NCI-H2171 treated with DMSO at 0.1 percent for 48 hours (cell line): ENCODE results near the gene AFAP1L2.

Experiments used
- DNase-seq: peaks from one replicate; lab custom pipeline; 2025; lab: John Stamatoyannopoulos, UW

The AFAP1L2 gene

DNA sequence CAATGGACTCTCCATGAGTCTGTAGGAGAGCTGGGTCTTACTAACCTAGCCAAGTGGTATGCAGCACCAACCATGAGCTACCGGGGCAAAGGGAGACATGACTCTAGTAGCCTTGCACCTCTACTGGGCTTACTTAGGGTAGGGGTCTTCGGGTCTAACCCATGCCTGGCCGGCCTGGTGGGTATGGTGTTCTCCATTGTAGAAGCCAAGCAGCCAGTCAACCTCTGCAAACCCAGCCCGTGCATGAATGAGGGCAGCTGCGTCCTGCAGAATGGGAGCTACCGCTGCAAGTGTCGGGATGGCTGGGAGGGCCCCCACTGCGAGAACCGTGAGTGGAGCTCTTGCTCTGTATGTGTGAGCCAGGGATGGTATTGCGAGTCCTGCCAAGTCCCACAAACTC, 114.3 kb downstream of the AFAP1L2 start:
- DNase-seq: no peak

GRCh38 chr10:114289096-114289436, 115.2 kb downstream of the AFAP1L2 start:
- no peak for DNase-seq

- DNase-seq: no peak
Observed at GRCh38 chr10:114288424-114289095, 115.7 kb downstream of the AFAP1L2 start.

GRCh38 chr10:114286921-114287320, 117.4 kb downstream of the AFAP1L2 start:
- DNase-seq: no peak

DNA sequence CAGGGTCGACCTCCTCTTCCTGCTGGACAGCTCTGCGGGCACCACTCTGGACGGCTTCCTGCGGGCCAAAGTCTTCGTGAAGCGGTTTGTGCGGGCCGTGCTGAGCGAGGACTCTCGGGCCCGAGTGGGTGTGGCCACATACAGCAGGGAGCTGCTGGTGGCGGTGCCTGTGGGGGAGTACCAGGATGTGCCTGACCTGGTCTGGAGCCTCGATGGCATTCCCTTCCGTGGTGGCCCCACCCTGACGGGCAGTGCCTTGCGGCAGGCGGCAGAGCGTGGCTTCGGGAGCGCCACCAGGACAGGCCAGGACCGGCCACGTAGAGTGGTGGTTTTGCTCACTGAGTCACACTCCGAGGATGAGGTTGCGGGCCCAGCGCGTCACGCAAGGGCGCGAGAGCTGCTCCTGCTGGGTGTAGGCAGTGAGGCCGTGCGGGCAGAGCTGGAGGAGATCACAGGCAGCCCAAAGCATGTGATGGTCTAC, 118.3 kb downstream of the AFAP1L2 start:
- no peak for DNase-seq

- no peak for DNase-seq
Observed at GRCh38 chr10:114284346-114285071, 119.8 kb downstream of the AFAP1L2 start.

DNA sequence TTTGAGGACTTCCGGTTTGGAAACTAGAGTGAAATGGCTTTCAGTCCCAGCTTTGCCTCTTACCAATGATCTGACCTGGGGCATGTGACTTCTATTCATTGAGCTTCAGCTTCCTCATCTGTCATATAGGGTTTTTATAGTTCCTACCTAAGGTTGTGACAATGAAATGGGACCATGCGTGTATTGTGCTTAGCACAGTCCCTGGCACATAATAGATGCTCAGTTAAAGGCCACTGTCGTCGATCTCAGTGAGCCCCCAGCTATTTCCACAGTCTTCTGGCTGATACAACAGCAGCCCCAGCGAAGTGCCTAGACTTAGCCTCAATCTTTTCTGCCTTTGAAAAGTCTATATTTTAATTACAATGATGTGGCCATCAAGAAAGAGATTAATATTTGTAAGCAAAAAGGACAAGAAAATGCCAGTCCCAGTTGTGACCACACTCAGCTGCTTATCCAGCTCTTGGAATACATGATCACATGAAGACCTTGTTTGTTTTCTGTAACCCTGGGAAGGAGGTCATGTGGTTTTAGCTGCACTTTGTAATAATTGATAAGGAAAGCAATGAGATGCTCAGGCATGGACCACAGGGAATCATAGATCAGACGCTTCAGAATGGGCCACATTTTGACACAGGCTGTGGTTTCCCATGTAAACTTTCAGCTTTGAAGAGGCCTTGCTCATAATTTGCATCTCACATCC, 120.6 kb downstream of the AFAP1L2 start:
- no peak for DNase-seq

DNA sequence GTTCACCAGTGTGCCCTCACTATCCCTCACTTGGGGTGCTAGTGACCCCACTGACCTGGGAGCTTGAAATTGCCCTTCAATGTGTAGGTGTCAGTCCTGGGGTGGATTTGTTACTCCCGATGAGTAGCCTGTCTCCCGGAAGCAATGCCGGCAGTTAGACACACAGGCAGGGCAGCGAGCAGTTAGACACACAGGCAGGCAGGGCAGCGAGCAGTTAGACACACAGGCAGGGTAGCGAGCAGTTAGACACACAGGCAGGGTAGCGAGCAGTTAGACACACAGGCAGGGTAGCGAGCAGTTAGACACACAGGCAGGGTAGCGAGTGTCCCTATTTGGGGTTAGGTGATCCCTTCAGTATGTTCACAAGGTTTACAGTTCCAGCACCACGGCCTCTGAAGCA, 121.2 kb downstream of the AFAP1L2 start:
- no peak for DNase-seq

GRCh38 chr10:114282526-114282925, 121.8 kb downstream of the AFAP1L2 start:
- DNase-seq: no peak

DNA sequence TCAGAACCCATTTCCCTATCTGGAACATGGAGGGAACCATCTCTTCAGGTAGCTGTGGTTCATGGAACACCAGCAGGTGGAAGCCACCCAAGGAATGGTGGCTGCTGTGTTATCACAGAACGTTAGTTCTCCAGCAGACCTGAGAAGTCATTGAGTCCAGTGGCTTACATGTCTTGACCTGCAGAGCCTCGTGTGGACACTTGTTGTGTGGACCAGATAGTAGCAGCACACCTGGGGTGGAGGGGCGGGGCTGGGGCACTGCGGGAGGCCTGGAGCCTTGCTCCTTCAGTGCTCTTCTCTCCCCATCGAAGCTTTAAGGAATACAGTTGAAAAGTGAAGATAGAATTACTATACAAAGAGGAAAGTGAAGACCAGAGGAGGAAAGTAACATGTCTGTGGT, 122.8 kb downstream of the AFAP1L2 start:
- DNase-seq: no peak

DNA sequence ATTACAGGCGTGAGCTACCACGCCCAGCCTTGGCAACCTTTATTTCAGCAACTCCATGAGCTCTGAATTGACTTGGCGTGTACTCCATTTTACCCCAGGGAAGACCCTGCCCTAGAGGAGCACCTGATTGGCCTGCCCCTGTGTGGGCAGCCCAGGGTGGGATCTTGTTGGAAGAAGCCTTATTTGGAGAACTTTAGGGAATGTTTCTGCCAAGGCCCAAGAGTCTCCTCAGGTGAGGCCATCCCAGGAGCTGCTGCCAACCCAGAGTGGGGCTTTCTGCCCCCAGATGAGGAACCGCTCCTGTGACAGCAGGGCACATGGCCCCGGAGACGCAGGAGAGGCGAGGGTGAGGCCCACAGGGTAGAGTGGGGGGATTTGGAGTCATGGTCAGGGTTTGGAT, 123.3 kb downstream of the AFAP1L2 start:
- DNase-seq: no peak

- no peak for DNase-seq
Observed at GRCh38 chr10:114279901-114280644, 124.2 kb downstream of the AFAP1L2 start.

GRCh38 chr10:114279289-114279688, 125.0 kb downstream of the AFAP1L2 start:
- no peak for DNase-seq

- no peak for DNase-seq
Observed at GRCh38 chr10:114278884-114279191, 125.5 kb downstream of the AFAP1L2 start.

- DNase-seq: no peak
Observed at GRCh38 chr10:114278140-114278883, 126.0 kb downstream of the AFAP1L2 start.

DNA sequence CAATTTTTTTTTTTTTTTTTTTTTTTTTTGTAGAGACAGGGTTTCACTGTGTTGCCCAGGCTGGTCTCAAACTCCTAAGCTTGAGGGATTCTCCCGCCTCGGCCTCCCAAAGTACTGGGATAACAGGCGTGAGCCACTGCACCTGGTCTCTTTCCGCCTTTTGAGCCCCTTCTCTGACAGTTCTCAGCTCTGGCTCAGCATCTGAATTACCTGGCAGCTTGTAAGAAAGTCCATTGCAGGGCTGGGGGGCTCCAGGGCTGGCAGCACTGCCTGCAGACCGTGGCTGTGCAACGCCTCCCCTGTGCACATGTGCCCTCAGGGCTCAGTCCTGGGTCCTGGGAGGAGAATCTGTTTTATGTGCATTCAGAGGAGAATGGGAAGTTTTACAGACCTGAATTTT, 127.6 kb downstream of the AFAP1L2 start:
- DNase-seq: no peak

- DNase-seq: no peak
Observed at GRCh38 chr10:114276066-114276465, 128.2 kb downstream of the AFAP1L2 start.

- DNase-seq: no peak
Observed at GRCh38 chr10:114274616-114275453, 129.5 kb downstream of the AFAP1L2 start.

DNA sequence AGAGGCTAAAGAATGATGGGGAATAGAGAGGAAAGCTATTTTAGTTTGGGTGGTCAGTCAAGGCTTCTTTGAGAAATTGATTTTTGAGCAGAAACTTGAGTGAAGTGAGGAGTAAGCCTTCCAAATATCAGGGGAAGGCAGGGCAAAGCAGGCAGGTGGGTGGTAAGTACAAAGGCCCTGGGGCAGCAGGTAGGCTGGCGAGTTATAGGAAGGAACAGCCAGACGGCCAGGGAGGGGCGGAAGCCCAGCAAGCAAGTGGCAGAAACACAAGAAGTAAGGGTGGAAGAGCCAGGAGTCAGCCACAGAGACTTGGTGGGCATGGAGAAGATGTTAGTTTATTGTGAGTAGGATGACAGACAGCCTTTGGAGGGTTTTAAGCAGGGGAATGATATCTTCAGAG, 130.4 kb downstream of the AFAP1L2 start:
- DNase-seq: no peak

GRCh38 chr10:114272696-114273095, 131.6 kb downstream of the AFAP1L2 start:
- DNase-seq: no peak

DNA sequence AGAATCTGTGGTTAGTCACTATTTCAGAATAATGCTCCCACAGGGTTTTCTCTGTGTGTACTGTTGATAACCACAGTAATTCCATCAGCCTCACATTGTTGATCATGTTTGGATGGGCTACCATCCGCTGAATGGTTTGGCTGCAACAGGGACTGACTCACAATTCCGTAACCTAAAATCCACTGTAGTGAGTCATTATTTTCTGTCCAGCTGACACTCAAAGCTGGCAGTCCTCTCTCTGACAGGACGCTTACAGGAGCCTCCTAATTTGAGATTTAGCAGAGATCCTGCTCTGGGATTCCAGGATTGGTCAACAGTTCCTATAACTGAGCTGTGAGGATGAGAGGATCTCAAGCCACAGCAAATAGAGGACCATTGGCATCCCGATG, 132.5 kb downstream of the AFAP1L2 start:
- DNase-seq: no peak
